HepG2 (cell line): ENCODE results near the gene HDAC4. TPM values are rescaled to one million over a fixed set of nuclear protein-coding genes. Genes with fewer than 3 reads are reported as not detected.

Experiments used
- ATAC-seq: fragments of 200-7000 bp; cut with Tn5 transposase; 3 replicates; pipeline ENCODE4 v1.9.1; 2020; ENCODE audit warnings: mild to moderate bottlenecking, moderate library complexity
- BruUV-seq: library from RNA; stranded (reverse); fragments of 400-500 nt; replicated peaks from 2 replicates; lab custom pipeline; 2021; lab: Mats Ljungman, UMichigan
- CTCF ChIA-PET: fragments of 300-600 bp; formaldehyde crosslinking; extraction: SDS; loops from one replicate; lab custom pipeline; 2021; ENCODE audit warnings: low total read pairs, inconsistent platforms, low intra/inter-chr PET ratio; lab: Yijun Ruan, JAX
- POLR2A ChIA-PET: fragments of 350-600 bp; sonication (Branson Sonifier 250); formaldehyde crosslinking; loops from one replicate; lab custom pipeline; 2020; ENCODE audit warnings: antibody characterized with exemption, inconsistent platforms; lab: Yijun Ruan, JAX
- DNase-seq: peaks from one replicate; pipeline ENCODE4 v3.0.0-alpha.2; 2015; ENCODE audit warnings: low spot score
- FAIRE-seq: peaks from 3 replicates; lab custom pipeline; 2011; peaks lifted over from hg19 to GRCh38; lab: Jason Lieb, UNC
- H2AFZ ChIP-seq: one replicate; pipeline ENCODE4 v1.6.1; 2011; ENCODE audit warnings: low read length, inconsistent platforms
- H3K27ac ChIP-seq: fragments of 300-600 bp; 3 replicates; pipeline ENCODE4 v1.8.0; 2011; ENCODE audit warnings: mixed run types, mild to moderate bottlenecking, mixed read lengths, low read length, inconsistent platforms; ENCODE audit not compliant: insufficient read depth; ENCODE audit errors: extremely low read length
- H3K27me3 ChIP-seq, 2 experiments: fragments of 200-600 bp in 1 of 2; 2 replicates in 1 of 2; 3 replicates in 1 of 2; pipeline versions ENCODE4 v1.6.0 to v1.8.0; 2011; ENCODE audit warnings: low read length in 2 of 2, mild to moderate bottlenecking in 2 of 2, moderate library complexity in 2 of 2, inconsistent platforms in 1 of 2; ENCODE audit not compliant: insufficient read depth in 2 of 2, control insufficient read depth in 1 of 2
- H3K36me3 ChIP-seq, 2 experiments: fragments of 200-600 bp in 1 of 2; replicated peaks in 1 of 2; 2 replicates in 1 of 2; 3 replicates in 1 of 2; pipeline versions ENCODE4 v1.5.1 to v1.8.0; 2011; ENCODE audit warnings: low read length in 2 of 2, inconsistent platforms in 1 of 2; ENCODE audit not compliant: insufficient read depth in 2 of 2, control insufficient read depth in 1 of 2
- H3K4me1 ChIP-seq: 2 replicates; pipeline ENCODE4 v1.5.1; 2012; ENCODE audit warnings: low read length, inconsistent platforms; ENCODE audit not compliant: insufficient read depth
- H3K4me2 ChIP-seq: 2 replicates; pipeline ENCODE4 v1.6.0; 2011; ENCODE audit warnings: low read depth, low read length, inconsistent platforms
- H3K4me3 ChIP-seq, 3 experiments: fragments of 200-600 bp in 1 of 3; sonication (generic), shearing (Covaris generic) in 1 of 3; replicated peaks in 1 of 3; 2 replicates each; pipeline ENCODE4 v1.5.1; 2011 to 2016; ENCODE audit warnings: low read length in 3 of 3, inconsistent platforms in 2 of 3, low read depth in 2 of 3, mild to moderate bottlenecking in 2 of 3, control low read depth in 1 of 3, mixed read lengths in 1 of 3; ENCODE audit not compliant: insufficient read depth in 1 of 3
- H3K79me2 ChIP-seq: one replicate; pipeline ENCODE4 v1.6.1; 2011; ENCODE audit warnings: low read length, inconsistent platforms; ENCODE audit not compliant: insufficient read depth
- H3K9ac ChIP-seq: 2 replicates; pipeline ENCODE4 v1.6.0; 2011; ENCODE audit warnings: mild to moderate bottlenecking, low read depth, low read length, inconsistent platforms; ENCODE audit not compliant: insufficient read depth
- H3K9me3 ChIP-seq: 2 replicates; pipeline ENCODE4 v1.5.1; 2012; ENCODE audit warnings: mild to moderate bottlenecking, low read length
- H4K20me1 ChIP-seq: 2 replicates; pipeline ENCODE4 v1.6.0; 2011; ENCODE audit warnings: inconsistent platforms, mild to moderate bottlenecking, low read length, moderate library complexity; ENCODE audit not compliant: insufficient read depth
- FOXO1 ChIP-seq: sonication (generic); formaldehyde crosslinking; IDR thresholded peaks from 2 replicates; pipeline ENCODE4 v1.4.0; 2020; ENCODE audit warnings: missing genetic modification reagents
- SRSF9 ChIP-seq: fragments of 200-400 bp; formaldehyde crosslinking; IDR thresholded peaks from 2 replicates; pipeline ENCODE4 v1.6.1; 2018; ENCODE audit warnings: borderline replicate concordance, mild to moderate bottlenecking, low read depth, low read length; ENCODE audit not compliant: insufficient read depth, poor library complexity, severe bottlenecking
- STAT5B ChIP-seq: sonication (generic); formaldehyde crosslinking; IDR thresholded peaks from 2 replicates; pipeline ENCODE4 v1.4.0; 2020; ENCODE audit warnings: missing genetic modification reagents
- TEAD3 ChIP-seq: optimal IDR thresholded peaks from 2 replicates; pipeline ENCODE3; 2016; ENCODE audit warnings: borderline replicate concordance
- ZBTB8A ChIP-seq: sonication (generic); formaldehyde crosslinking; IDR thresholded peaks from 2 replicates; pipeline ENCODE4 v1.4.0; 2020; ENCODE audit warnings: mild to moderate bottlenecking, low read depth, missing genetic modification reagents, borderline replicate concordance
- ZNF3 ChIP-seq: IDR thresholded peaks from 2 replicates; pipeline ENCODE4 v1.7.0; 2017; ENCODE audit warnings: inconsistent platforms
- ZNF33A ChIP-seq: sonication (generic); formaldehyde crosslinking; IDR thresholded peaks from 2 replicates; pipeline ENCODE4 v1.5.1; 2020; ENCODE audit warnings: missing genetic modification reagents, mild to moderate bottlenecking, moderate library complexity, borderline replicate concordance
- WGBS: methylation state at CpG from one replicate; pipeline ENCODE4 v1.1.6; 2017; ENCODE audit warnings: low lambda C conversion rate; 5-methylcytosine and 5-hydroxymethylcytosine counted together
- in situ Hi-C: cut with HindIII; loops from 2 replicates; pipeline ENCODE4 v1.10.0; 2017; ENCODE audit warnings: low pct_unique_long_range_greater_than_20kb; ENCODE audit not compliant: extremely low pct_ligation_motif_present
- intact Hi-C: fragments of 100-400 bp; cut with micrococcal nuclease; formaldehyde crosslinking; loops from one replicate; pipeline ENCODE4 v1.10.0; 2022; ENCODE audit not compliant: unreplicated experiment
- polyA plus RNA-seq, 8 experiments: library from polyadenylated mRNA; depleted of rRNA in 3 of 8; stranded (reverse) in 7 of 8; unstranded in 1 of 8; fragments of >200 nt; fragmentation: Illumina TruSeq in 4 of 8; extraction: Trizol in 4 of 8; gene quantifications; 2 replicates each; pipeline versions ENCODE4 v1.2.1 to v1.2.3, GENCODE V29; 2011 to 2016; ENCODE audit warnings: low read depth in 4 of 8, missing spikeins in 1 of 8, mixed read lengths in 1 of 8; ENCODE audit not compliant: insufficient read depth in 1 of 8
- total RNA-seq, 5 experiments: library from RNA; depleted of rRNA; stranded (reverse); fragments of >200 nt; fragmentation: Illumina TruSeq; extraction: Trizol; gene quantifications; 2 replicates each; pipeline ENCODE4 v1.2.3, GENCODE V29; 2016; ENCODE audit warnings: low read depth in 1 of 5
- TF ChIP-seq, protein P1 (sequence below): sonication (generic); formaldehyde crosslinking; IDR thresholded peaks from one replicate; pipeline ENCODE4 v1.5.1; 2020; ENCODE audit warnings: mild to moderate bottlenecking, missing genetic modification reagents; ENCODE audit errors: not compliant biosample characterization
- TF ChIP-seq, protein P2 (sequence below): IDR thresholded peaks from 2 replicates; pipeline ENCODE4 v1.6.1; 2016; ENCODE audit warnings: control low read depth
- TF ChIP-seq, protein P3 (sequence below): IDR thresholded peaks from 2 replicates; pipeline ENCODE4 v1.6.1; 2018; ENCODE audit warnings: missing genetic modification reagents, mild to moderate bottlenecking, missing compliant biosample characterization
- TF ChIP-seq, protein P4 (sequence below): sonication (generic); formaldehyde crosslinking; IDR thresholded peaks from 2 replicates; pipeline ENCODE4 v1.5.0; 2020; ENCODE audit warnings: mild to moderate bottlenecking, low read depth, missing genetic modification reagents, borderline replicate concordance

Gene HDAC4
- total and polyA plus RNA-seq, 2 of the 13 experiments (the other 11 are each of a cell fraction or from before 2014, with no cell fraction given), result 10.1 to 11.5 TPM

DNA sequence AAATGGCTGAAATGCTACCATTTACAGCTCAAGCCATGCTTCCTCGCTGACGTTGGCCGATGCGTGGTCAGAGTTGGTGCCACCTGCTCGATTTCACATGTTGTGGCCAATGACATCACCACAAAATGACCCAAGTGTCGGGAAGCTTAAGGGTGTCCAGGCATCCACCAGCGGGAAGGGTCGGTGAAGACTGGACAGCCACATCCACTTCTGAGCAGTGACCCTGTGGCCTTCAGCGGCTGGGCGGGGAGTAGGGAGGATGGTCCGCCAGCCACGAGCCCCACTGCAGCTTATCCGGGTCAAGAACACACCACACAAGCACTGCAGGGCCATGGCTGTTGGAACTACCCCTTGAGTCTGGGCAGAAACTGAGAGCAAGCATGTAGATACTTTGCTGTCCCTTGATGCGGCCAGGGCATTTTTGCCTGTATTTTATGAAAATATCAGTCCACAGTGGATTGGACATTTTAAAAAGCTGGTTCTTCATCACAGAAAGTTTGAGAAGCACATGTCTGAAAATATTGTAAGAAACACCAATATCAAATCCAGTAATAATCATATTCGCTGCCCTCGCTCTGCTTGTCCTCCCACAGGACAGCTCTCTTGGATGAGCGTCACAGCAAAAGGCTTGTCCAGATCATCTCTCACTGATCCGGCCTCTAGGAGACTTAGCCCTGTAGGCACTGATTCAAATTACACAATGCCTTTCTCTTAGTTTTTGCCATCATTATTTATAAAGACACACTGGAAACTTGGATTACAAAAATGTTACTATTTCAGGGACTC lies 379.0 kb downstream of the HDAC4 start:
- 42% methylated on average over 18 of the region's 18 CpGs for WGBS
- BruUV-seq, result no TSS peak
- intact Hi-C loops, result no loop called here
- TF ChIP-seq ZBTB8A (CRISPR knock-in tag) (no peak), FOXO1 (CRISPR knock-in tag) (no peak), ZNF33A (CRISPR knock-in tag) (no peak), TEAD3 (CRISPR knock-in tag) (no peak), SRSF9 (no peak), STAT5B (CRISPR knock-in tag) (no peak), ZNF3 (CRISPR knock-in tag) (no peak)
- TF ChIP-seq, protein P1, sequence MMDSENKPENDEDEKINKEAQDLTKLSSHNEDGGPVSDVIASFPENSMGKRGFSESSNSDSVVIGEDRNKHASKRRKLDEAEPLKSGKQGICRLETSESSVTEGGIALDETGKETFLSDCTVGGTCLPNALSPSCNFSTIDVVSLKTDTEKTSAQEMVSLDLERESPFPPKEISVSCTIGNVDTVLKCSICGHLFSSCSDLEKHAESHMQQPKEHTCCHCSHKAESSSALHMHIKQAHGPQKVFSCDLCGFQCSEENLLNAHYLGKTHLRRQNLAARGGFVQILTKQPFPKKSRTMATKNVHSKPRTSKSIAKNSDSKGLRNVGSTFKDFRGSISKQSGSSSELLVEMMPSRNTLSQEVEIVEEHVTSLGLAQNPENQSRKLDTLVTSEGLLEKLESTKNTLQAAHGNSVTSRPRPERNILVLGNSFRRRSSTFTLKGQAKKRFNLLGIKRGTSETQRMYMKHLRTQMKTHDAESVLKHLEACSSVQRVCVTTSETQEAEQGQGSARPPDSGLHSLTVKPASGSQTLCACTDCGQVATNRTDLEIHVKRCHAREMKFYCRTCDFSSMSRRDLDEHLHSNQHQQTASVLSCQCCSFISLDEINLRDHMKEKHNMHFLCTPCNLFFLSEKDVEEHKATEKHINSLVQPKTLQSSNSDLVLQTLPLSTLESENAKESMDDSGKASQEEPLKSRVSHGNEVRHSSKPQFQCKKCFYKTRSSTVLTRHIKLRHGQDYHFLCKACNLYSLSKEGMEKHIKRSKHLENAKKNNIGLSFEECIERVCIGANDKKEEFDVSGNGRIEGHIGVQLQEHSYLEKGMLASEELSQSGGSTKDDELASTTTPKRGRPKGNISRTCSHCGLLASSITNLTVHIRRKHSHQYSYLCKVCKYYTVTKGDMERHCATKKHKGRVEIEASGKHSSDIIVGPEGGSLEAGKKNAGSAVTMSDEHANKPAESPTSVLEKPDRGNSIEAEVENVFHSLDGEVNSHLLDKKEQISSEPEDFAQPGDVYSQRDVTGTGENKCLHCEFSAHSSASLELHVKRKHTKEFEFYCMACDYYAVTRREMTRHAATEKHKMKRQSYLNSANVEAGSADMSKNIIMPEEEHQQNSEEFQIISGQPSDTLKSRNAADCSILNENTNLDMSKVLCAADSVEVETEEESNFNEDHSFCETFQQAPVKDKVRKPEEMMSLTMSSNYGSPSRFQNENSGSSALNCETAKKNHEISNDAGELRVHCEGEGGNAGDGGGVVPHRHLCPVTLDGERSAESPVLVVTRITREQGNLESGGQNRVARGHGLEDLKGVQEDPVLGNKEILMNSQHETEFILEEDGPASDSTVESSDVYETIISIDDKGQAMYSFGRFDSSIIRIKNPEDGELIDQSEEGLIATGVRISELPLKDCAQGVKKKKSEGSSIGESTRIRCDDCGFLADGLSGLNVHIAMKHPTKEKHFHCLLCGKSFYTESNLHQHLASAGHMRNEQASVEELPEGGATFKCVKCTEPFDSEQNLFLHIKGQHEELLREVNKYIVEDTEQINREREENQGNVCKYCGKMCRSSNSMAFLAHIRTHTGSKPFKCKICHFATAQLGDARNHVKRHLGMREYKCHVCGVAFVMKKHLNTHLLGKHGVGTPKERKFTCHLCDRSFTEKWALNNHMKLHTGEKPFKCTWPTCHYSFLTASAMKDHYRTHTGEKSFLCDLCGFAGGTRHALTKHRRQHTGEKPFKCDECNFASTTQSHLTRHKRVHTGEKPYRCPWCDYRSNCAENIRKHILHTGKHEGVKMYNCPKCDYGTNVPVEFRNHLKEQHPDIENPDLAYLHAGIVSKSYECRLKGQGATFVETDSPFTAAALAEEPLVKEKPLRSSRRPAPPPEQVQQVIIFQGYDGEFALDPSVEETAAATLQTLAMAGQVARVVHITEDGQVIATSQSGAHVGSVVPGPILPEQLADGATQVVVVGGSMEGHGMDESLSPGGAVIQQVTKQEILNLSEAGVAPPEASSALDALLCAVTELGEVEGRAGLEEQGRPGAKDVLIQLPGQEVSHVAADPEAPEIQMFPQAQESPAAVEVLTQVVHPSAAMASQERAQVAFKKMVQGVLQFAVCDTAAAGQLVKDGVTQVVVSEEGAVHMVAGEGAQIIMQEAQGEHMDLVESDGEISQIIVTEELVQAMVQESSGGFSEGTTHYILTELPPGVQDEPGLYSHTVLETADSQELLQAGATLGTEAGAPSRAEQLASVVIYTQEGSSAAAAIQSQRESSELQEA (CRISPR knock-in tag), result no peak
- TF ChIP-seq, protein P2, sequence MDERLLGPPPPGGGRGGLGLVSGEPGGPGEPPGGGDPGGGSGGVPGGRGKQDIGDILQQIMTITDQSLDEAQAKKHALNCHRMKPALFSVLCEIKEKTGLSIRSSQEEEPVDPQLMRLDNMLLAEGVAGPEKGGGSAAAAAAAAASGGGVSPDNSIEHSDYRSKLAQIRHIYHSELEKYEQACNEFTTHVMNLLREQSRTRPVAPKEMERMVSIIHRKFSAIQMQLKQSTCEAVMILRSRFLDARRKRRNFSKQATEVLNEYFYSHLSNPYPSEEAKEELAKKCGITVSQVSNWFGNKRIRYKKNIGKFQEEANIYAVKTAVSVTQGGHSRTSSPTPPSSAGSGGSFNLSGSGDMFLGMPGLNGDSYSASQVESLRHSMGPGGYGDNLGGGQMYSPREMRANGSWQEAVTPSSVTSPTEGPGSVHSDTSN (CRISPR knock-in tag), result no peak
- TF ChIP-seq, protein P3, sequence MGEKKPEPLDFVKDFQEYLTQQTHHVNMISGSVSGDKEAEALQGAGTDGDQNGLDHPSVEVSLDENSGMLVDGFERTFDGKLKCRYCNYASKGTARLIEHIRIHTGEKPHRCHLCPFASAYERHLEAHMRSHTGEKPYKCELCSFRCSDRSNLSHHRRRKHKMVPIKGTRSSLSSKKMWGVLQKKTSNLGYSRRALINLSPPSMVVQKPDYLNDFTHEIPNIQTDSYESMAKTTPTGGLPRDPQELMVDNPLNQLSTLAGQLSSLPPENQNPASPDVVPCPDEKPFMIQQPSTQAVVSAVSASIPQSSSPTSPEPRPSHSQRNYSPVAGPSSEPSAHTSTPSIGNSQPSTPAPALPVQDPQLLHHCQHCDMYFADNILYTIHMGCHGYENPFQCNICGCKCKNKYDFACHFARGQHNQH (CRISPR knock-in tag), result no peak
- TF ChIP-seq, protein P4, sequence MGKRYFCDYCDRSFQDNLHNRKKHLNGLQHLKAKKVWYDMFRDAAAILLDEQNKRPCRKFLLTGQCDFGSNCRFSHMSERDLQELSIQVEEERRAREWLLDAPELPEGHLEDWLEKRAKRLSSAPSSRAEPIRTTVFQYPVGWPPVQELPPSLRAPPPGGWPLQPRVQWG, result no peak

More for the DNA sequence above, 379.0 kb downstream of the HDAC4 start:
- DNase-seq, result no peak
- Histone ChIP-seq H3K4me3 (no peak overlapping the region), H3K4me1 (peaks cover 5% of the 10 kb centered on the region; the same call in 1 of the 2 replicates), H3K9ac (no peak overlapping the region), H3K9me3 (no peaks in the 10 kb centered on the region), H3K36me3 (no peaks in the 10 kb centered on the region), H3K4me2 (no peak overlapping the region), H3K27me3 (peaks cover 29 to 82% of the 10 kb centered on the region in 2 experiments), H3K27ac (no peak overlapping the region), H4K20me1 (no peaks in the 10 kb centered on the region; the same call in 1 of the 2 replicates), H3K79me2 (no peaks in the 10 kb centered on the region), H2AFZ (no peak overlapping the region)
- in situ Hi-C loops, result no loop called here
- FAIRE-seq, result no peak
- ATAC-seq, result no peak
- POLR2A ChIA-PET, result no interaction called here
- CTCF ChIA-PET, result no interaction called here
